Fibroblast of upper back skin (primary cell): ENCODE results near the gene C6orf62.
"Not testable (repeated sequence)": the region's sequence is repeated elsewhere in the genome, so short reads cannot be mapped to it uniquely, and the experiment has no call there.

Experiments
- DNase-seq: peaks from one replicate; pipeline ENCODE4 v3.0.0-alpha.2; 2013

C6orf62 gene

DNA sequence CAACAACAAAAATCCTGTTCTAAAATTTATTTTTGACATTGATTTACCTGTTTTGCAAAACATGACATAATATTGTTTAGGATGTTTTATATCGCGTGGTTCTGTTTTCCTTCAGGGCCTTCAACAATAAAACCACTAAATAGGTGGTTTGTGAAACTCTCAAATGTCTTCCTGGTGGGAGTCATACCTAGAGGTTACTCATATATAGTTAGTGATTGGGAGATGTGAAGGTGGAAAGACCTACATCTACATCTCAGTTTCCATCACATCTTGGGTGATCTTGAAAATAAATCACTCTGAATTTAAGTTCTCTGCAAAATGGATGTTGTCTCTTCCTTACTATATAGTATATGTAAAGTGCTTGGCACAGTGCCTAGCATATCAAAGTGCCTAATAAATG lies 22.9 kb downstream of the C6orf62 start:
- no peak for DNase-seq

DNA sequence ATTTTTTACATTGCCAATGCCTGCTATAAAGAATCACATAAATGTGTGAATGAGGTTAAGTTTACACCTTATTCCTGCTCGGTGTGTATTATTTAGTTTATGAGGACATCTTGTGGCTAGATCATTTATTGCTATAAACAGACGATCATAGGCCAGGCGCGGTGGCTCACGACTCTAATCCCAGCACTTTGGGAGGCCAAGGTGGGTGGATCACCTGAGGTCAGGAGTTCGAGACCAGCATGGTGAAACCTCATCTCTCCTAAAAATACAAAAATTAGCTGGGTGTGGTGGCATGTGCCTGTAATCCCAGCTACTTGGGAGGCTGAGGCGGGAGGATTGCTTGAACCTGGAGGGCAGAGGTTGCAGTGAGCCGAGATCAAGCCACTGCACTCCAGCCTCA lies 23.3 kb downstream of the C6orf62 start:
- DNase-seq: peak; percentile 34

DNA sequence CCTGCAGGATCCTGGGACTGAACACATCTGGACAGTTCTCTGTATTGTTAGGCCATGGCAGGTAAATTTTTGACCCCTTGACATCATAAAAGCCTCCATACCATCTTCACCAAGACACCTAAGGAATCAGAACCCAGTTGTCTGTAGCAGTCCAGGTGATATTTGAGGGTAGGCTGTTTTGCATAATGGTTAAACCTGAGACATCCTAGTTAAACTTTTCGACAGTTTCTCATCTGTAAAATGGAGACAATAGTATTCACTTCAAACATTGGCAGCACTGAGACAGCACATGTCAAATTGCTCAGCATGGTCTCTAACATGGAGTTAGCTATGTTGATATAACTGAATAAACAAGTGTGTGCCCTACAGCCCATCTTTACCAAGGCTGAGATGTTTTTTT lies 24.8 kb downstream of the C6orf62 start:
- DNase-seq: no peak

DNA sequence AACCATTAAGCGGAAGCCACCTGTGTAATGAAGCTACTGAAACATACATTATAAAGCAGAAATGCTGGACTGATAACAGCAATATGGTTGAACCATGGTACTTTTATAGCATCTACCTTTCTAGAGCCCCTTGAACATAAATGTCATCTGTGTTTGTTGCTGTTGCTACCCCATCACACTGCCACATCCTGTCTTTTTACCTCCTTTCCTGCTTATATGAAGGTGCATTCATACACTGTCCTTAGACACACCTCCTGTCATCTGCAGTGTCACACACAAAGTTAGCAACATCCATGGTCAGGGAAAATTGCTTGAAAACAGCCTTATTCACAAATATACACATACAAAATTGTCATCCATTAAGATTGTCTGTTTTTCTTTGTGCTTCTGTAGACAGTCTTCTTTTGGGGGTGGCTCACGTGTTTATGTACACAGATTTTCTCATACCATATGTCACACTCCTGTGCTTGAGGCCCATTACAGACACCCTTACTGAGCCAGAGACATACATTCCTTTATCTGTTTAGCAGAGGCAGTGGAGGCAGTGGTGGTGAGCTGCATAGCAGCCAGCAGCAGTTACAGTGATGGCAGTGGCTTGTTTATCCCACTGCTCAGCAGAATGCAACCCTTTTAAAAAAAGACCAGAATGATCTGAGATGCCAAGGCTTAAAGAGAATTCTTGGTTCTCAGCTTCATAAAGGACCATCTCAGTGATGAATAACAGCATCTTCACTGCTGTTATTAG lies 25.9 kb downstream of the C6orf62 start:
- DNase-seq: no peak

DNA sequence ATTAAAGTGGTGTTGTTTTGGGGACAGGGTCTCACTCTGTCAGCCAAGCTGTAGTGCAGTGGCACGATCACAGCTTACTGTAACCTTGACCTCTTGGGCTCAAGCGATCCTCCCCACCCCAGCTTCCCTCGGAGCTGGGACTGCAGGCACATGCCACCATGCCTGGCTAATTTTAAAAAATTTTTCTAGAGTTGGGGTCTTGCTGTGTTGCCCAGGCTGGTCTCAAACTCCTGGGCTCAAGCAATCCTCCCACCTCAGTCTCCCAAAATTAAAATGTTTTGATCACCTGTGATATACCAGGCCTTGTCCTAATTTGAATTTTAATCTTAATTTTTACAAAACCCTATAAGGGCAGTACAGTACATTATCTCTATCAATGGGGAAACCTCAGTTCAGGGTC lies 26.5 kb downstream of the C6orf62 start:
- DNase-seq: no peak

DNA sequence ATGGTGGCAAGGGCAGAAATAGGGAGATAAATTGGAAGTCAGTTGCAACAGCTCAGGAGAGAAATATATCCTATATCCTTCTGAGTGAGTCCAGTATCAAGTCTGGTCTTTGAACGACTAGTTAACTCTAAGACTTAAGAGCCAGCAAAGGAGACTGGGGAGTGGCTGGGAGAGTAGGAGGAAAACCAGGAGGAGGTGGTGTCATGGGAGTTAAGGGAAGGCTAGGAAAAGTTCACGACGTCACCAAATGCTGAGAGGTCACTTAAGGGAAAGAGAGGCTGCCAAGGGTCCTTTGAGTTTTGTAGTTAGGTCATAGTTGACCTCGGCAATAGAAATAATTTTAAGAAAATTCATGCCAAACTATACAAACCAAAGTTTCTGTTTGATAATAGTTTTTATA lies 27.0 kb downstream of the C6orf62 start:
- no peak for DNase-seq

DNA sequence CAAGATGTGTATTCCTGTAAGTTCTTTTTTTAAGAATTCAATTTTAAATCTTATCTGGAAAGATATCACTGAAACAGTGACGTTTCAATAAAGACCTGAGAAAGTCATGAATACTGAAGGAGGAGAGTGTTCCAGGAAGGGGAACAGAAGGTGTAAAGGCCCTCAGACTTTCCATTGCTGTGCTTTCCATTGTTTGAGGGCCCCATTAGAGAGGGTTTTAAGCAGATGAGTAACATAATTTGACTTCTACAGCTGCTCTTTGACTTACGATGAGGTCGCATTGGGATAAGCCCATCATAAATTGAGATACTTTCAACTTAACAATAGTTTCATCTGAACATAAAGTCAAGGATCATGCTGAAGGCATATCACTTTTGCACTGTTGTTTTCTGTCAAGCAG lies 27.4 kb downstream of the C6orf62 start:
- DNase-seq: no peak

DNA sequence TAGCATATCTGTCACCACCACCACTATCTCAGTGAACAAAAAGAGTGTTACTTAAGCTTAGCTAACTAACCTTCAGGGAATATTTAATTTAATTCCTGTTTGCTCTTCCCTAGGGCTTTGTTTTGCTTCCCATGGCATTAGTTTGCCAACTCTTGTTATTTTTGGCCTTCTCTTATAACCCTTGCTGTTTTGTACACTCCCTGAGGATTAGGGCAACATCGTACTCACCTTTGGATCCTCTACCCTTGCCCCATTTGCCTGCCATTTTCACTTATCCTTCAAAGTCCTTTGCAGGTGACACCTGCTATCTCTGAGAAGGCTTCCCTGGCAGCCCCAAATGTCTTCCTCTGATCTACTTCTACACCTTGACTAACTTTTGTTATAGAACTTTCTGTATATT lies 28.4 kb downstream of the C6orf62 start:
- DNase-seq: no peak

DNA sequence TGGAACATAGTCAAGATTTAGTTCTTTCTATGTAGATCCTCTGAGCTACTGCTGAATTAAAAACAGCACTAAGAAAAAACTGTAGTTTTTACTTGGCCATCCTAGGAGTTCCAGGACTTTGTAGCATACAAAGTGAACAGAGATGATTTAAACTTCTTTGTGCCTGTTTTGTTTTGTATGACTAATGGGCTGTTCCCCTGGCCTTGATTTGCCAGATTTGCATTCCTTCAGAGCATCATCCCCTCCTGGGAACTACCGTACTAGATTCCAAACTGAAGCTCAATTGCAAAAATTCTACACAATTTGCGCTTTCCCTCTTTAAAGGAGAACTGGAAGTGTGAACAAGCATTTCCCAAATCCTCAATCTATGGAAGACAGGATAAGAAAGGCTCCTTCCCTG lies 29.0 kb downstream of the C6orf62 start:
- DNase-seq: peak; percentile 44

DNA sequence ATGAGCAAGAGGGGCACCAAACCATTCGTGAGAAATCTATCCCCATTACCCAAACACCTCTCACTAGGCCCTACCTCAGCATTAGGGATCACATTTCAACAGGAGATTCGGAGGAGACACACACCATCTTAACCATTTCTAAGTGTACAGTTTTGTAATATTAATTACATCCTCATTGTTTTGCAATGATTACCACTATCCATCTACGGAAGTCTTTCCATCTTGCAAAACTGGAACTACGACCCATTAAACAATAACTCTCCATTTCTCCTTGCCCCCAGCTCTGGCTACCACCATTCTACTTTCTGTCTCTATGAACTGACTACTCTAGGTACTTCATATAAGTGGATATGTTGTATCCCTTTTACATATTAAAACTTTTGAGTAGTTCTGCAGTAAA lies 32.0 kb downstream of the C6orf62 start:
- no peak for DNase-seq

DNA sequence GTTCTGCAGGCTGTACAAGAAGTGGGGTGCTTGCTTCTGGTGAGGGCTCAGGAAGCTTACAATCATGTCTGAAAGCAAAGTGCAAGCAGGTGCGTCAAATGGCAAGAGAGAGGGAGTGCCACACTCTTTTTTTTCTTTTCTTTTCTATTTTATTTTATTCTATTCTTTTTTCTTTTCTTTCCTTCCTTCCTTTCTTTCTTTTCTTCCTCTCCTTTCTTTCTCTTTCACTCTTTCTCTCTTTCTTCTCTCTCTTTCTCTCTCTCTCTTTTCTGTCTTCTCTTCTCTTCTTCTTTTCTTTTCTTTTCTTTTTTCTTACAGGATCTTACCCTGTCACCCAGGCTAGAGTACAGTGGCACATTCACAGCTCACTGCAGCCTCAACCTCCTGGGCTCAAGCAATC lies 32.5 kb downstream of the C6orf62 start:
- DNase-seq: no peak

DNA sequence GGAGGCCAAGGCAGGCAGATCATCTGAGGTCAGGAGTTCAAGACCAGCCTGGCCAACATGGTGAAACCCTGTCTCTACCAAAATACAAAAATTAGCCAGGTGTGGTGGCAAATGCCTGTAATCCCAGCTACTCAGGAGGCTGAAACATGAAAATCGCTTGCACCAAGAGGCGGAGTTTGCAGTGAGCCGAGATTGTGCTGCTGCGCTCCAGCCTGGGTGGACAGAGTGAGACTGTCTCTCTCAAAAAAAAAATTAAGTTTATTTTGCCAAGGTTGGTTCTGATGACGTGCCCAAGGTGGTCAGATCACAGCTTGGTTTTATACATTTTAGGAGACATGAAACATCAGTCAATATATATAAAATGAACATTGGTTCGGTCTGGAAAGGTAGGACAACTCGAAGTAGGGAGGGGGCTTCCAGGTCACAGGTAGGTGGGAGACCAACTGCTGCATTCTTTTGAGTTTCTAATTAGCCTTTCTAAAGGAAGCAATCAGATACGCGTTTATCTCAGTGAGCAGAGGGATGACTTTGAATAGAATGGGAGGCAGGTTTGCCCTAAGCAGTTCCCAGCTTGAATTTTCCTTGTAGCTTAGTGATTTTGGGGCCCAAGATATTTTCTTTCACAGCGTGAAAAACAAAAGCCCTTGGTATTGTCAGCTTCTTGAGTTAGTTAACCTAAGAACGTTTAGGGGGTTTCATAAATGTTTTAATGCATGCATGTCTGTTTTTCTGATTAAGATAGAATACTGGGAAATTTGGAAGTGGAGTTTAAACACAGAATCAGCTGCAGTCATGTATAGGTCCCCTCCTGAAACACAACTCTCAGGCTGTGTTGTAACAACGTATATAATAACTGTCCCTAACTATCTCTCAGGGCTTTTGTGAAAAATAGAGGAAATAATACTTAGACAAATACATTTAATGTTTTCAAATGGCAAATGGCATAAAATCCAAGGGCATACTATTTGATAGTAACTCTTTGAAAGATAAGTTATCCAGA lies 35.4 kb downstream of the C6orf62 start:
- DNase-seq: no peak

DNA sequence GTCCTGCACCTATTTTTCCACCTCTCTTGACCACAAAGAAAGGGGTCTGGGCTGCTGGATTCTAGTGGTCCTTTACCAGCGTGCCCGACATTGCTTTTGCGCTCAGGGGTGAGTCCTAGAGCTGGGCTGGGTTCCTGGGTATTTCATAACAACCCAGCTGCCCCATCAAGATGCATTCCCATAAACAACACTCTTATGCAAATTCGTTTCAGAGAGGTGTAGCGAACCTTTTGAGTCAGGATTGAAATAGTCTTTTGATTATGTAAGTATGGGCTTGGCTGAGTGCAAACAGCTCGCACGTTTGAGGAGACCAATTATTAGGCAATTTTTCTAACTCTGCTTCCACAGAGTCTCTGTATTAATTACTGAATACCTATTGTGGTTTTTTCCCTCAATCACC lies 38.4 kb downstream of the C6orf62 start:
- DNase-seq: no peak

DNA sequence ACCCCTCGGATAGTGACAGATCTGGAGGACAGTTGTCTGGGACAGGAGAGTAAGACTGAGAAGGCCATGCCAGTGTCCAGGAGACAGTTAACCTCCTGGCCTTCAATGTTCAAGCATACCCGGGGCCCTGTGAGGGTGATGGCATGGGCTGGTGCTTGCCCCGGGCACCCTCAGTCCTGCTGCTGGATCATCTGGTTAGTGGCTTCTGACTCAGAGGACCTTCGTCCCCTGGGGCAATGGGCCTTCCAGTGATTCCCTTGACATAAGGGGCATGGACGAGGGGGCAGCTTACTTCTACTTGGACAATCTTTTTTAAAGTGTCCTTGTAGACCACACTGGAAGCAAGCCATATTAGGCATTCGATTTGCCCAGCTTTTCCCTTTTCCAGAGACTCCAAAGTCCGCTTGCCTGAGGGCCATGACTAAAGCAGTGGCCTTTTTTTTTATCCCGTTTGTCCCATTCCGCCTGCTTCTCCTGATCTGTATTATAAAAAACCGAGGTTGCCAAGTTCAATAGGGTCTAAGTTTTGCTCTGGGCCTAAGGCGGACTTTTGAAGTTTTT lies 40.1 kb downstream of the C6orf62 start:
- DNase-seq: not testable (repeated sequence)

DNA sequence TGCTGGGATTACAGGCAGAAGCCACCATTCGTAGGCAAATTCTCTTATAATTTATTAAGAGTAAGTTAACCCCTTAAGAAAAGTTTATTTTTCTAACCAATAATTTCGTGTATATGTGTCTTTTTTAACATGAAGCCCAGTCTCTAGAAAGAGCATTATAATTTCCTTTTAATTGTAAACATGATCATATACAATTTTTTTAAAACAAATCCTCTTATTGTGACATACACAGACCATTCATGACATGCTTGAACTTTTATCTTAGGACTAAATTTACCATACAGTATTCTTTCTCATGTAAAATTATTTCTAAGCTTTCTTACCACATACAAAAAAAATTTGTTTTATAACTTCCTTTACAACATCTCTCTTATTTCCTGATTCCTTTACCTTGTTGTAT lies 45.3 kb downstream of the C6orf62 start:
- no peak for DNase-seq

DNA sequence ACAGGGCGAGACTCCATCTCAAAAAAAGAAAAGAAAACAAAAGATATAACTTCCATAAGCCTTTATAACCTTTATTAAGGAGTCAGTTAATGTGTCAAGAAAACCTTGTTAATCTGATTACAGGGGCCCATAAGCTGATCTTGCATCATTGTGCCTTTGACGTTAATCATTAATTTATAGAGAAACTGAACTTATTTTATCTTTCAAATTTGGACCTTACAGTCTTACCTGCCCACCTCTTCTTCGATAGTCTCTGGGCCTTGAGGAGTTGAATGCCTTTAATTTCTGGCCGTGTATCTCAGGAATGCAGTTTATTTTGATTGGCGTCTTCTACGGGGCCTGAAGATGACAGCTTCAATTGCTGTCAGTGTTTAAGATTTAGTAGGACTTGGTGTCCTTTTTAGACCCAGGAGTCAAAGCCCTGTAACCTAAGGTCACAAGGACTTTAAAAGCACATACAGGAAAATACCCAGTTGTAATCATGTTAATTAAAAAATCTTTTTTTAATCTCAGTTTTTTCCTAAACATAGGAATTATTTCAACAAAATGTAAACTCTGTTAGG lies 46.3 kb downstream of the C6orf62 start:
- no peak for DNase-seq

DNA sequence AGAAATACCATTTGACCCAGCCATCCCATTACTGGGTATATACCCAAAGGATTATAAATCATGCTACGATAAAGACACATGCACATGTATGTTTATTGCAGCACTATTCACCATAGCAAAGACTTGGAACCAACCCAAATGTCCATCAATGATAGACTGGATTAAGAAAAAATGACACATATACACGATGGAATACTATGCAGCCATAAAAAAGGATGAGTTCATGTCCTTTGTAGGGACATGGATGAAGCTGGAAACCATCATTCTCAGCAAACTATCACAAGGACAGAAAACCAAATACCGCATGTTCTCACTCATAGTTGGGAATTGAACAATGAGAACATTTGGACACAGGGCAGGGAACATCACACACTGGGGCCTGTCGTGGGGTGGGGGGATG lies 47.9 kb downstream of the C6orf62 start:
- DNase-seq: not testable (repeated sequence)

DNA sequence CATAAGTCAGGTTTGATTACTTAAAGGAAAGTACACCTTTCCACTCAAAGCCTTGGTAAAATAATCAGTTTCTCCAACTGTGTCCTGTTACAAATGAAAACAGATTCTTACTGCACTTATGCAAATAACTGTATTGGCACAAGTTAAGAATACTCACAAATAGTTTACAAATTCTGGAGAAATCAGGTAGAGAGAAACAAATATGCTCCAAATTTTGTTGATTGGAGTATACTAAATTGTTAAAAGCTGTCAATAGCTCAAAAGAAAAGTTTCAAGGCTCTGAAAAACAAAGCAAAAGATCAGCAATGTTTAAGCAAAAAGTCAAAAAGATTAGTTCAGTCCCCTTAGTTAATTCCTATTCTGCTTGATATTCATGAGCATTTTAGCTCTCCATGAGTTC lies 48.5 kb downstream of the C6orf62 start:
- DNase-seq: not testable (repeated sequence)

DNA sequence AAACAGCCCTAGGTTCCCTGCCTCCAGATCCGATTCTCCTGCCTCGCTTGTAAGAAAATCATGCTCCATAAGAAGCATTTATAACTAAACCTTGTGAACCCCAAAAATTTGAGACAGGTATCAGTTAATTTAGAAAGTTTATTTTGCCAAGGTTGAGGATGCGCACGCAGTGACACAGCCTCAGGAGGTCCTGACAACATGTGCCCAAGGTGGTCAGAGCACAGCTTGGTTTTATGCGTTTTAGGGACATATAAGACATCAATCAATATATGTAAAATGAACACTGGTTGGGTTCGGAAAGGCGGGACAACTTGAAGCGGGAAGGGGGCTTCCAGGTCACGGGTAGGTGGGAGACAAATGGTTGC lies 50.0 kb downstream of the C6orf62 start:
- DNase-seq: no peak

DNA sequence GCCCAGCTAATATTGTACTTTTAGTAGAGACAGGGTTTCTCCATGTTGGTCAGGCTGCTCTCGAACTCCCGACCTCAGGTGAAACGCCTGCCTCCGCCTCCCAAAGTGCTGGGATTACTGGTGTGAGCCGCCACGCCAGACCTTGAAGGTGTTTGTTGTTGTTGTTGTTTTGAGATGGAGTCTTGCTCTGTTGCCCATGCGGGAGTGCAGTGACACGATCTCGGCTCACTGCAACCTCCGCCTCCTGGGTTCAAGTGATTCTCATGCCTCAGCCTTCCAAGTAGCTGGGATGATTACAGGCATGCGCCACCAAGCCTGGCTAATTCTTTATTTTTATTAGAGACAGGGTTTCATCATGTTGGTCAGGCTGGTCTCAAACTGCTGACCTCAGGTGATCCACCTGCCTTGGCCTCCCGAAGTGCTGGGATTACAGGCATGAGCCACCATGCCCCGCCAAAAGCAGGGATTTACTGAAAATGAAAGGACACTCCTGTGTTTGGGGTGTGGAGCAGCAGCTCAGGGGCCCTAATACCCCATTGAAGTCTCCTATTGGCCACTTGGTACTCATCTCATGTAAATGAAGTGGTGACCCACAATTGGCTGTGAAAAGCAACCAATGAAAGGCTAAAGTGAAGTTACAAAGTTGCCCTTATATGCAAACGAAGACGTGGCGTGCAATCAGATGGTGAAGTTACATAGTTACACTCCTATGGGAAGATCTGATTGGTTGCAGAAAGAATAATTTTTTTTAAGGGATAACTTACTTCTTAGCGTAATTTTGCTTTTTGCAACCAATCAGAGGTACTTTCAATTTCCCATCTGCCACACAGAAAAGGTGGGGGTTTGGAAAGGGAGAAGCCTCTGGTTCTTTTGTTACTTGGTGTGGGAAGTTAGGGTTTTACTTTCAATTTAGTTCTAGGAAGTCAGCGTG lies 50.6 kb downstream of the C6orf62 start:
- not testable (repeated sequence) for DNase-seq

DNA sequence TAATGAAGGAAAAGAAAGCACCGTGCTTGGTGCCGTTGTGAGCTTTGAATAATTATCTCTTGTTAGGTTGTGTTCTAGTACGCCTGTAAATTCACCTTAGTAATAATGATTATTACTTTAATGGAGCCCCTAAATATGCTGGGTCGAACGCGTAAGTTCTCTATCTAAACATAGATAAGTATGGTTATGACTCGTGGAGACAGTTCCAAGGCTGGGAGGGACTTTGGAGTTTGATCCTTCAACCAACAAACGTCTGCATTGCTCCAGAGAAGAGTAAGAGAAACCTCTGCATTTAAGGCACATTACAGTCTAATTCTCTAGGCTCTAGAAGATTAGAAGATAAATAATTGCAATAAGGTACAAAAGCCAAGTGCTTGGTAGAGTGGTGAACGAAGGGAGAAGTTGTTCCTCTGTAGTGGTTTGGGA lies 51.6 kb downstream of the C6orf62 start:
- no peak for DNase-seq

DNA sequence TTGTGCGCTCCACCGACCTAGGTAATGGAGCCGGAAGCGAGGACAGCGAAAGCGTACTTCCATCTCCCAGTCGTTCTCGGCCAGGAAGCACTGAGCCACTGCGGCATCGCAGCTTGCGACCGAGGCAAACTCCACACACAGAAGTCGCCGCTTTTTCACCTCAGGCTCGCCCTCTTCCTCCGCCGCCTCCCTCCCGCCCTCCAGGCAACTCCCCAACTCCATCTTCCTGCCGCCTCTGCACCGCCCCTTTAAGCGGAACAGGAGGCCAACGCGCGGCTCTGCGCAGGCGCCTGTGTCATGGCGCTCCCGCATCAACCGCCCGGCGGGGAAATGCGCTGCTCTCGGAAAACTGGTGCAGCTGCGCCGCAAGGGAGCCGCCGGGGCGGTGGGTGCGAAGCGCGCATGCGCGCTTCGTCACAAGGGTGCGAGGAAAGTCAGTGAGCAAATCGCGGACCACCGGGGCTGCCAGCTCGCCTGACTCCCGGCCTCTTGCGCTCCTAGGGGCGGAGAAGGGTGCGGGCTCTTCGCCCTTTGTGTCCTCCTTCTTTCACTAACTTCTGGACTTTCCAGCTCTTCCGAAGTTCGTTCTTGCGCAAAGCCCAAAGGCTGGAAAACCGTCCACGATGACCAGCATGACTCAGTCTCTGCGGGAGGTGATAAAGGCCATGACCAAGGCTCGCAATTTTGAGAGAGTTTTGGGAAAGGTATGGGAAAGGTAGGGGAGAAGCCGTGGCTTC lies 52.1 kb downstream of the C6orf62 start, which contains the start of the genes ACOT13 and TDP2:
ACOT13 (plus strand) TSS at position 437 of the 737 bp plus-strand sequence; CDS start at position 624, 187 bp downstream.
TDP2 (minus strand) TSS at position 259 of the 737 bp plus-strand sequence; CDS start at position 222, 37 bp downstream.
- peak; percentile 97 for DNase-seq
